Right lobe of liver (tissue), 4 donors: ENCODE results near the gene DIPK2A.

Experiments used
- POLR2A ChIP-seq: fragments of 450-650 bp; IDR thresholded peaks from one replicate; pipeline ENCODE4 v1.6.1; 2017; ENCODE audit warnings: antibody characterized with exemption, mild to moderate bottlenecking
- TF ChIP-seq, protein P1 (sequence below), 4 donors: fragments of 200-600 bp in 3 of 4; fragments of 450-650 bp in 1 of 4; IDR thresholded peaks; one replicate each; pipeline versions ENCODE4 v1.5.1 to v1.8.0; 2016 to 2022; ENCODE audit warnings: antibody characterized with exemption in 4 of 4, mild to moderate bottlenecking in 2 of 4
- donor health status: DM: no; HTN: no; CAD: no.
- donor health status: DM: no; HTN: no; CAD: no.
- donor health status: DM: no; HTN: yes; CAD: no.

- TF ChIP-seq POLR2A: no peak
- TF ChIP-seq, protein P1, sequence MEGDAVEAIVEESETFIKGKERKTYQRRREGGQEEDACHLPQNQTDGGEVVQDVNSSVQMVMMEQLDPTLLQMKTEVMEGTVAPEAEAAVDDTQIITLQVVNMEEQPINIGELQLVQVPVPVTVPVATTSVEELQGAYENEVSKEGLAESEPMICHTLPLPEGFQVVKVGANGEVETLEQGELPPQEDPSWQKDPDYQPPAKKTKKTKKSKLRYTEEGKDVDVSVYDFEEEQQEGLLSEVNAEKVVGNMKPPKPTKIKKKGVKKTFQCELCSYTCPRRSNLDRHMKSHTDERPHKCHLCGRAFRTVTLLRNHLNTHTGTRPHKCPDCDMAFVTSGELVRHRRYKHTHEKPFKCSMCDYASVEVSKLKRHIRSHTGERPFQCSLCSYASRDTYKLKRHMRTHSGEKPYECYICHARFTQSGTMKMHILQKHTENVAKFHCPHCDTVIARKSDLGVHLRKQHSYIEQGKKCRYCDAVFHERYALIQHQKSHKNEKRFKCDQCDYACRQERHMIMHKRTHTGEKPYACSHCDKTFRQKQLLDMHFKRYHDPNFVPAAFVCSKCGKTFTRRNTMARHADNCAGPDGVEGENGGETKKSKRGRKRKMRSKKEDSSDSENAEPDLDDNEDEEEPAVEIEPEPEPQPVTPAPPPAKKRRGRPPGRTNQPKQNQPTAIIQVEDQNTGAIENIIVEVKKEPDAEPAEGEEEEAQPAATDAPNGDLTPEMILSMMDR (IDR thresholded peaks at IDR 0.05): peak; percentile 58 to 64 (median 60)
Observed at GRCh38 chr3:143975554-143976152, 4.0 kb downstream of the DIPK2A start.
